HepG2 (cell line): Measurements from ENCODE around the gene SPIB. TPM values are rescaled to one million over a fixed set of nuclear protein-coding genes. Genes with fewer than 3 reads are reported as not detected.

Experiments used
- ATF1 ChIP-seq: IDR thresholded peaks from 2 replicates; pipeline ENCODE4 v1.6.1; 2016; ENCODE audit warnings: mild to moderate bottlenecking, control low read depth
- CBFB ChIP-seq: sonication (generic); formaldehyde crosslinking; IDR thresholded peaks from 2 replicates; pipeline ENCODE4 v1.4.0; 2020; ENCODE audit warnings: missing genetic modification reagents
- MAFK ChIP-seq, 2 experiments: IDR thresholded peaks in 1 of 2; conservative IDR thresholded peaks in 1 of 2; 2 replicates each; pipeline ENCODE4 v1.6.1; 2011; ENCODE audit warnings: improper control_type of control experiment in 2 of 2, low read length in 2 of 2
- MED13 ChIP-seq: sonication (generic); formaldehyde crosslinking; IDR thresholded peaks from 2 replicates; pipeline ENCODE4 v1.5.0; 2020; ENCODE audit warnings: missing genetic modification reagents
- NFIB ChIP-seq: sonication (generic); formaldehyde crosslinking; IDR thresholded peaks from 2 replicates; pipeline ENCODE4 v1.9.0; 2021; ENCODE audit warnings: missing genetic modification reagents, mild to moderate bottlenecking, borderline replicate concordance
- RARG ChIP-seq: sonication (generic); formaldehyde crosslinking; IDR thresholded peaks from 2 replicates; pipeline ENCODE4 v1.4.0; 2020; ENCODE audit warnings: low read depth, mild to moderate bottlenecking, missing genetic modification reagents
- SMYD3 ChIP-seq: sonication (generic); formaldehyde crosslinking; IDR thresholded peaks from 2 replicates; pipeline ENCODE4 v1.8.1; 2023; ENCODE audit warnings: mild to moderate bottlenecking, missing genetic modification reagents
- SNRNP70 ChIP-seq: fragments of 200-400 bp; formaldehyde crosslinking; IDR thresholded peaks from 2 replicates; pipeline ENCODE4 v1.6.1; 2017; ENCODE audit warnings: mild to moderate bottlenecking, low read depth, low read length, moderate library complexity
- STAT5B ChIP-seq: sonication (generic); formaldehyde crosslinking; IDR thresholded peaks from 2 replicates; pipeline ENCODE4 v1.4.0; 2020; ENCODE audit warnings: missing genetic modification reagents
- ZBTB7A ChIP-seq: sonication (generic); formaldehyde crosslinking; IDR thresholded peaks from 2 replicates; pipeline ENCODE4 v1.8.0; 2022; ENCODE audit warnings: mild to moderate bottlenecking, missing genetic modification reagents
- ZNF121 ChIP-seq: sonication (generic); formaldehyde crosslinking; IDR thresholded peaks from 2 replicates; pipeline ENCODE4 v1.5.0; 2020; ENCODE audit warnings: mild to moderate bottlenecking, missing genetic modification reagents
- ZNF263 ChIP-seq: sonication (generic); formaldehyde crosslinking; IDR thresholded peaks from 2 replicates; pipeline ENCODE4 v1.4.0; 2020; ENCODE audit warnings: missing genetic modification reagents
- polyA plus RNA-seq, 8 experiments: library from polyadenylated mRNA; depleted of rRNA in 3 of 8; stranded (reverse) in 7 of 8; unstranded in 1 of 8; fragments of >200 nt; fragmentation: Illumina TruSeq in 4 of 8; extraction: Trizol in 4 of 8; gene quantifications; 2 replicates each; pipeline versions ENCODE4 v1.2.1 to v1.2.3, GENCODE V29; 2011 to 2016; ENCODE audit warnings: low read depth in 4 of 8, missing spikeins in 1 of 8, mixed read lengths in 1 of 8; ENCODE audit not compliant: insufficient read depth in 1 of 8
- total RNA-seq, 5 experiments: library from RNA; depleted of rRNA; stranded (reverse); fragments of >200 nt; fragmentation: Illumina TruSeq; extraction: Trizol; gene quantifications; 2 replicates each; pipeline ENCODE4 v1.2.3, GENCODE V29; 2016; ENCODE audit warnings: low read depth in 1 of 5
- TF ChIP-seq, protein P1 (sequence below): sonication (generic); formaldehyde crosslinking; IDR thresholded peaks from 2 replicates; pipeline ENCODE4 v1.5.1; 2020; ENCODE audit warnings: mild to moderate bottlenecking, moderate library complexity, missing genetic modification reagents
- TF ChIP-seq, protein P2 (sequence below): sonication (generic); formaldehyde crosslinking; IDR thresholded peaks from 2 replicates; pipeline ENCODE4 v1.8.0; 2022; ENCODE audit warnings: mild to moderate bottlenecking, missing genetic modification reagents
- TF ChIP-seq, protein P3 (sequence below): IDR thresholded peaks from 2 replicates; pipeline ENCODE4 v1.6.1; 2012; ENCODE audit warnings: low read length, improper control_type of control experiment
- TF ChIP-seq, protein P4 (sequence below), 2 experiments: sonication (generic) in 1 of 2; formaldehyde crosslinking in 1 of 2; IDR thresholded peaks; 2 replicates each; pipeline versions ENCODE4 v1.6.1 to v1.9.0; 2014 to 2022; ENCODE audit warnings: antibody characterized with exemption in 1 of 2, borderline replicate concordance in 1 of 2, inconsistent platforms in 1 of 2, low read depth in 1 of 2, missing genetic modification reagents in 1 of 2

The SPIB gene
- total and polyA plus RNA-seq, 2 of the 13 experiments (the other 11 are each of a cell fraction or from before 2014, with no cell fraction given) = 0.04 TPM; not detected in 1

DNA sequence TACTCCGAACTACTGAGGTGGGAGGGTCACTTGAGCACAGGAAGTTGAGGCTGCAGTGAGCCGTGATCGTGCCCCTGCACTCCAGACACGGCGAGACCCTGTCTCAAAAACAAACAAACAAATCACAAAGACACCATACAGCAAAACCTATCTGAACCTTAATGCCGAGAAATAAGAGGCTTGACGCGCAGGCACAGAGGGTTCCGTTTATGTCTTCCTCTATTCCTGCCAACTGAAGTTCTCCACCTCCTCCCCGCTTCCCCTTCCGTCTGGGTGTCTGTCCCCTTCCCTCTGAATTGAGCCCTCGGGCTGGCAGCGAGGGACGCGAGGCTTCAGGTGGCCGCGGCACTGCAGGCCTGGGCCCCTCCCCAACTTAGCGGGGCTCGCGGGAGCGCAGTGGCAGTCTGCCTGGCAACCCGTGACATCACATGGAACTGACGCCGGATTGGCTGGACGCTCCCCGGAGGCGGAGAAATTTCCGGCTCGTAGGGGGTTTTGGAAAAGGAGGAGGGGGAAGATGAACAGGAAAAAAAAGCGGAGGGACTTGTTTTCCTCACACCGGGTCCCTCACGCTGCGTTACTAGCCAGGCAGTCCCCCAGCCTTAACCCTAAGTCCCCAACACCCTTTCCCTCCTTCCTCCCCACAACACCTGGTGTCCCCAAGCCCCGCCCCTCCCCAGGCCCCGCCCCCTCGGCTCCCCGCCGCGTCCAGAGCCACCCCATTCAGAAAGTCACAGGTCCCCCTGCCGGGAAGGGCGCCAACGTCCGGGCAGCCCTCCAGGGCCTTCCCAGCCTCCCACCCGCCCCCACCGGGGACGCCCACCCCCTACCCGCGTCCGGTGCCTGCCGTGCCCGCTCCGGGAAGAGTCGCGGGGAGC is 12.8 kb downstream of the SPIB start (continued):
- 0 out of 2 replicates have a peak, but pooled peaks have one; percentile 17 for TF ChIP-seq ZNF263
- TF ChIP-seq SMYD3 (CRISPR knock-in tag) = no peak
- TF ChIP-seq, protein P1, sequence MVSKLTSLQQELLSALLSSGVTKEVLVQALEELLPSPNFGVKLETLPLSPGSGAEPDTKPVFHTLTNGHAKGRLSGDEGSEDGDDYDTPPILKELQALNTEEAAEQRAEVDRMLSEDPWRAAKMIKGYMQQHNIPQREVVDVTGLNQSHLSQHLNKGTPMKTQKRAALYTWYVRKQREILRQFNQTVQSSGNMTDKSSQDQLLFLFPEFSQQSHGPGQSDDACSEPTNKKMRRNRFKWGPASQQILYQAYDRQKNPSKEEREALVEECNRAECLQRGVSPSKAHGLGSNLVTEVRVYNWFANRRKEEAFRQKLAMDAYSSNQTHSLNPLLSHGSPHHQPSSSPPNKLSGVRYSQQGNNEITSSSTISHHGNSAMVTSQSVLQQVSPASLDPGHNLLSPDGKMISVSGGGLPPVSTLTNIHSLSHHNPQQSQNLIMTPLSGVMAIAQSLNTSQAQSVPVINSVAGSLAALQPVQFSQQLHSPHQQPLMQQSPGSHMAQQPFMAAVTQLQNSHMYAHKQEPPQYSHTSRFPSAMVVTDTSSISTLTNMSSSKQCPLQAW (CRISPR knock-in tag) = peak; percentile 67; the same call in 1 of the 2 replicates
- TF ChIP-seq SNRNP70 = no peak
- no peak for TF ChIP-seq MED13 (CRISPR knock-in tag)
- TF ChIP-seq MAFK (conservative IDR thresholded peaks at IDR 0.05 in 1 of 2, IDR thresholded peaks at IDR 0.05 in 1 of 2; ENCODE audit: low read length in 2 of 2) = no peak
- peak; percentile 4; the same call in 1 of the 2 replicates for TF ChIP-seq ZNF121 (CRISPR knock-in tag)
- no peak for TF ChIP-seq STAT5B
- TF ChIP-seq, protein P2, sequence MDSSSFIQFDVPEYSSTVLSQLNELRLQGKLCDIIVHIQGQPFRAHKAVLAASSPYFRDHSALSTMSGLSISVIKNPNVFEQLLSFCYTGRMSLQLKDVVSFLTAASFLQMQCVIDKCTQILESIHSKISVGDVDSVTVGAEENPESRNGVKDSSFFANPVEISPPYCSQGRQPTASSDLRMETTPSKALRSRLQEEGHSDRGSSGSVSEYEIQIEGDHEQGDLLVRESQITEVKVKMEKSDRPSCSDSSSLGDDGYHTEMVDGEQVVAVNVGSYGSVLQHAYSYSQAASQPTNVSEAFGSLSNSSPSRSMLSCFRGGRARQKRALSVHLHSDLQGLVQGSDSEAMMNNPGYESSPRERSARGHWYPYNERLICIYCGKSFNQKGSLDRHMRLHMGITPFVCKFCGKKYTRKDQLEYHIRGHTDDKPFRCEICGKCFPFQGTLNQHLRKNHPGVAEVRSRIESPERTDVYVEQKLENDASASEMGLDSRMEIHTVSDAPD (CRISPR knock-in tag) = no peak
- TF ChIP-seq ZBTB7A (CRISPR knock-in tag) = peak; percentile 83; the same call in 1 of the 2 replicates
- TF ChIP-seq NFIB = no peak
- TF ChIP-seq RARG = no peak
- TF ChIP-seq, protein P3, sequence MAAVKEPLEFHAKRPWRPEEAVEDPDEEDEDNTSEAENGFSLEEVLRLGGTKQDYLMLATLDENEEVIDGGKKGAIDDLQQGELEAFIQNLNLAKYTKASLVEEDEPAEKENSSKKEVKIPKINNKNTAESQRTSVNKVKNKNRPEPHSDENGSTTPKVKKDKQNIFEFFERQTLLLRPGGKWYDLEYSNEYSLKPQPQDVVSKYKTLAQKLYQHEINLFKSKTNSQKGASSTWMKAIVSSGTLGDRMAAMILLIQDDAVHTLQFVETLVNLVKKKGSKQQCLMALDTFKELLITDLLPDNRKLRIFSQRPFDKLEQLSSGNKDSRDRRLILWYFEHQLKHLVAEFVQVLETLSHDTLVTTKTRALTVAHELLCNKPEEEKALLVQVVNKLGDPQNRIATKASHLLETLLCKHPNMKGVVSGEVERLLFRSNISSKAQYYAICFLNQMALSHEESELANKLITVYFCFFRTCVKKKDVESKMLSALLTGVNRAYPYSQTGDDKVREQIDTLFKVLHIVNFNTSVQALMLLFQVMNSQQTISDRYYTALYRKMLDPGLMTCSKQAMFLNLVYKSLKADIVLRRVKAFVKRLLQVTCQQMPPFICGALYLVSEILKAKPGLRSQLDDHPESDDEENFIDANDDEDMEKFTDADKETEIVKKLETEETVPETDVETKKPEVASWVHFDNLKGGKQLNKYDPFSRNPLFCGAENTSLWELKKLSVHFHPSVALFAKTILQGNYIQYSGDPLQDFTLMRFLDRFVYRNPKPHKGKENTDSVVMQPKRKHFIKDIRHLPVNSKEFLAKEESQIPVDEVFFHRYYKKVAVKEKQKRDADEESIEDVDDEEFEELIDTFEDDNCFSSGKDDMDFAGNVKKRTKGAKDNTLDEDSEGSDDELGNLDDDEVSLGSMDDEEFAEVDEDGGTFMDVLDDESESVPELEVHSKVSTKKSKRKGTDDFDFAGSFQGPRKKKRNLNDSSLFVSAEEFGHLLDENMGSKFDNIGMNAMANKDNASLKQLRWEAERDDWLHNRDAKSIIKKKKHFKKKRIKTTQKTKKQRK = no peak
- peak; percentile 95 for TF ChIP-seq ATF1 (CRISPR knock-in tag)
- TF ChIP-seq CBFB (CRISPR knock-in tag) = 0 out of 2 replicates have a peak, but pooled peaks have one; percentile 15
- TF ChIP-seq, protein P4, sequence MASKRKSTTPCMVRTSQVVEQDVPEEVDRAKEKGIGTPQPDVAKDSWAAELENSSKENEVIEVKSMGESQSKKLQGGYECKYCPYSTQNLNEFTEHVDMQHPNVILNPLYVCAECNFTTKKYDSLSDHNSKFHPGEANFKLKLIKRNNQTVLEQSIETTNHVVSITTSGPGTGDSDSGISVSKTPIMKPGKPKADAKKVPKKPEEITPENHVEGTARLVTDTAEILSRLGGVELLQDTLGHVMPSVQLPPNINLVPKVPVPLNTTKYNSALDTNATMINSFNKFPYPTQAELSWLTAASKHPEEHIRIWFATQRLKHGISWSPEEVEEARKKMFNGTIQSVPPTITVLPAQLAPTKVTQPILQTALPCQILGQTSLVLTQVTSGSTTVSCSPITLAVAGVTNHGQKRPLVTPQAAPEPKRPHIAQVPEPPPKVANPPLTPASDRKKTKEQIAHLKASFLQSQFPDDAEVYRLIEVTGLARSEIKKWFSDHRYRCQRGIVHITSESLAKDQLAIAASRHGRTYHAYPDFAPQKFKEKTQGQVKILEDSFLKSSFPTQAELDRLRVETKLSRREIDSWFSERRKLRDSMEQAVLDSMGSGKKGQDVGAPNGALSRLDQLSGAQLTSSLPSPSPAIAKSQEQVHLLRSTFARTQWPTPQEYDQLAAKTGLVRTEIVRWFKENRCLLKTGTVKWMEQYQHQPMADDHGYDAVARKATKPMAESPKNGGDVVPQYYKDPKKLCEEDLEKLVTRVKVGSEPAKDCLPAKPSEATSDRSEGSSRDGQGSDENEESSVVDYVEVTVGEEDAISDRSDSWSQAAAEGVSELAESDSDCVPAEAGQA (IDR thresholded peaks at IDR 0.05; ENCODE audit: low read depth) = no peak
- TF ChIP-seq, protein P4 (CRISPR knock-in tag; IDR thresholded peaks at IDR 0.05; ENCODE audit: borderline replicate concordance) = no peak
